GM13977 (cell line): ENCODE data around the gene COL20A1.

Experiments used
- DNase-seq: peaks from one replicate; pipeline ENCODE4 v3.0.0; 2012; ENCODE audit warnings: low spot score
- CTCF ChIP-seq: IDR thresholded peaks from 2 replicates; pipeline ENCODE4 v1.5.1; 2012; ENCODE audit warnings: mild to moderate bottlenecking, control low read depth; ENCODE audit not compliant: insufficient read depth; ENCODE audit errors: extremely low read depth, missing control alignments
- in situ Hi-C: fragments of 300-500 bp; cut with MboI; formaldehyde crosslinking; loops from one replicate; pipeline ENCODE4 v1.12.0; 2022; ENCODE audit warnings: low sequenced_read_pairs, low pct_unique_long_range_greater_than_20kb, mixed read lengths, inconsistent platforms; ENCODE audit not compliant: unreplicated experiment

COL20A1 gene

GRCh38 chr20:63314566-63315239 lies 21.7 kb downstream of the COL20A1 start:
- in situ Hi-C loops: no loop called here
- TF ChIP-seq CTCF: no peak
- DNase-seq: no peak

DNA sequence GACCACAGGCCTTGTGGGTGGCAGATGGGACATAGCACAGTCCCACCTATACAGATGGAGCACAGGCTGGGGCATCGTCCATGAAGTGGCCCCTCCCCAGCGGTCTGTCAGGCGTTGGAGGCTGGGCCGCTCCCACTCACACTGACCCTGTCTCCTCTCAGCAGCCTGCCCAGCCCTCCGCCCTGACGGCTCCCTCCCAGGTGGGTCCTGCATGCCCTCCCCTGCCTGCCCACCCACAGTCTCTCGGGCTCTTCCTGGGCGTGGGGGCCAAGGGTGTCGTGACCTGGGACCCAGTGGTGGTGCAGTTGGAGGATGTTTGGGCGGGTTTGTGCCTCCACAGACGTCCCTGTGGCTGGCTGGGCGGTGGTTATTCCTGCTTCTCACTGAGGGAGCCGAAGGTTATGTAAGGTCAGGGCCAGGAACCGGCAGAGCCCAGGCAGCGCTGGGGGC lies 22.3 kb downstream of the COL20A1 start:
- in situ Hi-C loops: no loop called here
- TF ChIP-seq CTCF: no peak
- no peak for DNase-seq

- DNase-seq: no peak
- no peak for TF ChIP-seq CTCF
- in situ Hi-C loops: no loop called here
Observed at GRCh38 chr20:63315731-63316491, 22.9 kb downstream of the COL20A1 start.

DNA sequence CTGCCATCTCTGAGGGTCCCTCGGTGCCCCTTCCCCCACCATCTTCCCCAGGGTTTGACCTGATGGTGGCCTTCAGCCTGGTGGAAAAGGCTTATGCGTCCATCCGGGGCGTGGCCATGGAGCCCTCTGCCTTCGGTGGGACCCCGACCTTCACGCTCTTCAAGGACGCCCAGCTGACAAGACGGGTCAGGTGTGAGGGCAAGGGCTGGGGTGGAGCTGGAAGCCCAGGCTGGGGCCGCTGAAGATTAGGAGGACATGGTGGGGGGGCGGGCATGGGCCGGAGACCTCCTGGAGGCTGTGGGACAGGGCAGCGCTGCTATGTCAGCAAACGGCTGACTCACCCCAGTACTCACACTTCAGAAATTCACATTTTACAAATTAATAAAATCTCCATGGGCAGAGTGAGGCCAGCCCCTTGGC lies 23.5 kb downstream of the COL20A1 start:
- no peak for TF ChIP-seq CTCF
- DNase-seq: no peak
- in situ Hi-C loops: no loop called here

DNA sequence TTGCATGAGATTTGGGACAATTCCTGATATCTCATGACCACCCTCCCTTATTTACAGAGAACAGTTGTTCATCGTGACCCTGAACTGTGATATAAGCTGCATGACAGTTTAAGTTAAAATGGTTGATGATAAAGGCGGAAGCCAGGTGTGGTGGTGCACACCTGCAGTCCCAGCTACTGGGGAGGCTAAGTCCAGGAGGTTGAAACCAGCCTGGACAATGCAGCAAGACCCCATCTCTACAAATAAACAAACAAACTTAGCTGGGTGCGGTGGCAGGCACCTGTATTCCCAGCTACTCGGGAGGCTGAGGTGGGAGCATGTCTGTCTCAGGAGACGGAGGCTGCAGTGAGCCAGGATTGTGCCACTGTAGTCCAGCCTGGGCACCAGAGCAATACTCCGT lies 24.1 kb downstream of the COL20A1 start:
- DNase-seq: no peak
- no peak for TF ChIP-seq CTCF
- in situ Hi-C loops: no loop called here

DNA sequence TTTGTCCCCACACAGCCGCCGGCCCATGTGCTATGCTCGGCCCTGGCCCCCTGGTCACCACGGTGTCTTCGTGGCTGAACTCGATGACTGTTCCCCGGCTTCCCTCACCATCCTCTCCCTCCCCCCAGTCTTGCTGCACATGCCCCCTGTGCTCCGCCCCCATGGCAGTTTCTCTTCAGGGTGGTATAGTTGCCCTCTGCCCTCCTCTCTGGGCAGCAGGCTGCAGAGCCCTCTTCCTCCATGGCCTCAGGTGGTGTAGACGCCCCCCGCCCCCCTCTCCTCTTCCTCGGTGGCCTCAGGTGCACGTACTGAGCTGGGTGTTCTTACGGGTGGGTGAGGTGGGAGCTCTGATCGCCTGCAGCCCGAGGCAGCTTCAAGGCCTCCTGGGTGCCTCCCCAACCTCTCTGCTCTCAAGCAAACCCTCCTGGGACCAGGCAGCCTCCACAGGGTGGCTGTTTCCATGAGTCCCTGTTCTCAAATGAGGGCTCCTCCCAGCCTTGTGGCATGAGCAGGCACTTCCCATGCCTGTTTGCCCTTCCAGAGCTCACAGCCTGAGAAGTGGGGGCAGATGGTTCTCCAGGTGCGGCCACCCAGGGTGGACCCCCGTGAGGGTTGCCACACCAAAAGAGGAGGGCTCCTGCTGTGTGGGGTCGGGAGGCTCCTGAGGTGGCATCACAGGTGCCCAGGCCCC lies 24.8 kb downstream of the COL20A1 start:
- DNase-seq: no peak
- in situ Hi-C loops: no loop called here
- TF ChIP-seq CTCF: no peak
